PC-9 (cell line): ENCODE measurements around the gene SMIM36. TPM values are rescaled to one million over a fixed set of nuclear protein-coding genes. Genes with fewer than 3 reads are reported as not detected.

Source experiments
- BruUV-seq: library from RNA; stranded (reverse); fragments of 400-500 nt; replicated peaks from 2 replicates; lab custom pipeline; 2021; lab: Mats Ljungman, UMichigan
- CTCF ChIA-PET: fragments of 300-600 bp; sonication (Branson Sonifier 250); formaldehyde crosslinking; loops from one replicate; lab custom pipeline; 2022; ENCODE audit warnings: antibody characterized with exemption; lab: Charles Lee
- POLR2A ChIA-PET: fragments of 300-600 bp; sonication (Branson Sonifier 250); formaldehyde crosslinking; loops from one replicate; lab custom pipeline; 2022; ENCODE audit warnings: antibody characterized with exemption; ENCODE audit not compliant: unreplicated experiment; lab: Charles Lee
- DNase-seq, 2 experiments: peaks; one replicate each; pipeline versions ENCODE4 v3.0.0 to v3.0.0-alpha.2; 2015 to 2022; ENCODE audit warnings: mixed read lengths in 1 of 2
- H2AFZ ChIP-seq: fragments of 200-600 bp; sonication (generic); 2 replicates; pipeline ENCODE4 v1.8.1; 2017; ENCODE audit warnings: antibody characterized with exemption
- H3F3A ChIP-seq: fragments of 200-600 bp; sonication (generic); 2 replicates; pipeline ENCODE4 v1.8.1; 2017; ENCODE audit warnings: antibody characterized with exemption, mild to moderate bottlenecking, low read depth; ENCODE audit not compliant: insufficient read depth
- H3K27ac ChIP-seq: fragments of 200-600 bp; sonication (generic); 2 replicates; pipeline ENCODE4 v1.6.1; 2016; ENCODE audit warnings: mixed run types
- H3K27me3 ChIP-seq: fragments of 200-600 bp; sonication (generic); 2 replicates; pipeline ENCODE4 v1.6.1; 2016; ENCODE audit warnings: low read depth, mixed run types; ENCODE audit not compliant: insufficient read depth
- H3K36me3 ChIP-seq: fragments of 200-600 bp; sonication (generic); 2 replicates; pipeline ENCODE4 v1.6.1; 2016; ENCODE audit warnings: low read depth, mixed run types
- H3K4me1 ChIP-seq: fragments of 200-600 bp; sonication (generic); replicated peaks from 2 replicates; pipeline ENCODE4 v1.6.1; 2016; ENCODE audit warnings: mixed run types; ENCODE audit not compliant: insufficient read depth
- H3K4me2 ChIP-seq: fragments of 200-600 bp; sonication (generic); 2 replicates; pipeline ENCODE4 v1.6.1; 2017; ENCODE audit warnings: mixed run types
- H3K4me3 ChIP-seq: fragments of 200-600 bp; sonication (generic); 2 replicates; pipeline ENCODE4 v1.6.1; 2016; ENCODE audit warnings: mixed run types
- H3K79me2 ChIP-seq: fragments of 200-600 bp; sonication (generic); 2 replicates; pipeline ENCODE4 v1.6.1; 2017; ENCODE audit warnings: low read depth, mixed run types
- H3K9me2 ChIP-seq: fragments of 200-600 bp; sonication (generic); 2 replicates; pipeline ENCODE4 v1.8.1; 2017; ENCODE audit warnings: mild to moderate bottlenecking; ENCODE audit not compliant: insufficient read depth
- H3K9me3 ChIP-seq: fragments of 200-600 bp; sonication (generic); 2 replicates; pipeline ENCODE4 v1.8.1; 2016; ENCODE audit warnings: low read depth; ENCODE audit not compliant: insufficient read depth
- H4K20me1 ChIP-seq: fragments of 200-600 bp; sonication (generic); 2 replicates; pipeline ENCODE4 v1.8.1; 2017; ENCODE audit not compliant: insufficient read depth
- CTCF ChIP-seq: fragments of 200-600 bp; sonication (generic); conservative IDR thresholded peaks from 2 replicates; pipeline ENCODE4 v1.6.1; 2017; ENCODE audit warnings: mixed run types, antibody characterized with exemption, mild to moderate bottlenecking, moderate library complexity
- EZH2 ChIP-seq: fragments of 200-600 bp; sonication (generic); IDR thresholded peaks from 2 replicates; pipeline ENCODE4 v1.8.0; 2017; ENCODE audit warnings: antibody characterized with exemption, low read depth
- intact Hi-C: fragments of 100-400 bp; cut with micrococcal nuclease; formaldehyde crosslinking; loops from one replicate; pipeline ENCODE4 v1.10.0; 2022; ENCODE audit not compliant: unreplicated experiment
- total RNA-seq: library from RNA; stranded (reverse); gene quantifications from 2 replicates; pipeline ENCODE4 v1.2.3, GENCODE V29; 2021

The SMIM36 gene
- total RNA-seq, 1 experiment from 2014 or later: not detected

GRCh38 chr17:55543709-55544108 is 32.5 kb upstream of the SMIM36 start:
- POLR2A ChIA-PET: interaction anchor here (0.6 kb wide), 1 partner anchor 640 kb away, joined by 3 read pairs; no protein-coding TSS in a partner anchor

GRCh38 chr17:55540414-55541091 is 29.3 kb upstream of the SMIM36 start:
- H3K9me3 ChIP-seq: no peaks in the 10 kb centered on the region
- no peak overlapping the region for H3K4me3 ChIP-seq
- H2AFZ ChIP-seq: no peak overlapping the region
- H4K20me1 ChIP-seq: no peaks in the 10 kb centered on the region
- no peaks in the 10 kb centered on the region for H3F3A ChIP-seq
- ChIA-PET CTCF (no interaction called here), POLR2A (no interaction called here)
- intact Hi-C loops: no loop called here
- no TSS peak for BruUV-seq
- no peaks in the 10 kb centered on the region for H3K36me3 ChIP-seq
- no peak for TF ChIP-seq EZH2
- TF ChIP-seq CTCF: no peak
- no peak overlapping the region for H3K4me2 ChIP-seq
- peaks cover 27% of the 10 kb centered on the region for H3K27me3 ChIP-seq
- DNase-seq: no peak
- 0 out of 2 replicates have a peak, but pooled peaks cover 4% of the 10 kb centered on the region for H3K9me2 ChIP-seq
- no peaks in the 10 kb centered on the region for H3K4me1 ChIP-seq
- H3K79me2 ChIP-seq: no peaks in the 10 kb centered on the region
- no peak overlapping the region for H3K27ac ChIP-seq

More at GRCh38 chr17:55543709-55544108, 32.5 kb upstream of the SMIM36 start:
- Histone ChIP-seq H2AFZ (no peak overlapping the region), H3K9me3 (no peaks in the 10 kb centered on the region), H4K20me1 (no peaks in the 10 kb centered on the region), H3K9me2 (0 out of 2 replicates have a peak, but pooled peaks cover 4% of the 10 kb centered on the region), H3K4me3 (no peak overlapping the region), H3K27ac (no peak overlapping the region), H3K79me2 (no peaks in the 10 kb centered on the region), H3K27me3 (peaks cover 30% of the 10 kb centered on the region), H3F3A (no peaks in the 10 kb centered on the region), H3K36me3 (no peaks in the 10 kb centered on the region), H3K4me2 (no peak overlapping the region), H3K4me1 (no peaks in the 10 kb centered on the region)
- DNase-seq: no peak
- BruUV-seq: no TSS peak
- no peak for TF ChIP-seq CTCF
- CTCF ChIA-PET: no interaction called here
- intact Hi-C loops: no loop called here

GRCh38 chr17:55536205-55536604 is 25.0 kb upstream of the SMIM36 start:
- H3K79me2 ChIP-seq: no peaks in the 10 kb centered on the region
- H3K9me3 ChIP-seq: no peaks in the 10 kb centered on the region
- H3K4me2 ChIP-seq: no peak overlapping the region
- no peaks in the 10 kb centered on the region for H3K4me1 ChIP-seq
- ChIA-PET CTCF (no interaction called here), POLR2A (interaction anchor here (0.6 kb wide), 1 partner anchor 248 kb away, joined by 8 read pairs; no protein-coding TSS in a partner anchor)
- no peak overlapping the region for H3K4me3 ChIP-seq
- H2AFZ ChIP-seq: no peak overlapping the region
- H3K9me2 ChIP-seq: 0 out of 2 replicates have a peak, but pooled peaks cover under 1% of the 10 kb centered on the region
- H4K20me1 ChIP-seq: no peaks in the 10 kb centered on the region
- H3F3A ChIP-seq: no peaks in the 10 kb centered on the region
- DNase-seq: no peak
- TF ChIP-seq EZH2 (no peak), CTCF (no peak)
- H3K36me3 ChIP-seq: no peaks in the 10 kb centered on the region
- BruUV-seq: no TSS peak
- intact Hi-C loops: no loop called here
- peaks cover 33% of the 10 kb centered on the region for H3K27me3 ChIP-seq
- H3K27ac ChIP-seq: no peak overlapping the region
